AG09309 (cell line): ENCODE measurements around the gene DENND6A.

ENCODE experiments used
- DNase-seq: peaks from one replicate; pipeline ENCODE4 v3.0.0-alpha.2; 2010; ENCODE audit warnings: low read depth
- H3K4me3 ChIP-seq: 2 replicates; pipeline ENCODE4 v1.5.1; 2011; ENCODE audit warnings: mild to moderate bottlenecking, low read depth, low read length, moderate library complexity; ENCODE audit not compliant: control insufficient read depth
- TF ChIP-seq, protein P1 (sequence below): IDR thresholded peaks from 2 replicates; pipeline ENCODE4 v1.5.1; 2011; ENCODE audit warnings: mild to moderate bottlenecking, low read depth, low read length, inconsistent platforms; ENCODE audit not compliant: insufficient read depth, control insufficient read depth; ENCODE audit errors: missing control alignments

The DENND6A gene

DNA sequence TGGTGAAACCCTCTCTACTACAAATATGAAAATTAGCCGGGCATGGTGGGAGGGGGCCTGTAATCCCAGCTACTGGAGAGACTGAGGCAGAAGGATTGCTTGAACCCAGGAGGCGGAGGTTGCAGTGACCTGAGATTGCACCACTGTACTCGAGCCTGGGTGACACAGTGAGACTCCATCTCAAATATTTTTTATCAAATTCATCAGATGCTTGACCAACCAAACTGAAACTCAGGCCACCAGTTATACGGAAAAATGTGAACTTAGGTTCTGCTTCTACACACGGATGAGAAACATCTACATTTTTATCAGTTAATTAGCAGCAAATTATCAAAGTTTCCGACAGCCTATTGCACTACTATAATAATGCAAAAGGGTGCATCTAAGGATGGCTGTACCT is 100.6 kb downstream of the DENND6A start:
- TF ChIP-seq, protein P1, sequence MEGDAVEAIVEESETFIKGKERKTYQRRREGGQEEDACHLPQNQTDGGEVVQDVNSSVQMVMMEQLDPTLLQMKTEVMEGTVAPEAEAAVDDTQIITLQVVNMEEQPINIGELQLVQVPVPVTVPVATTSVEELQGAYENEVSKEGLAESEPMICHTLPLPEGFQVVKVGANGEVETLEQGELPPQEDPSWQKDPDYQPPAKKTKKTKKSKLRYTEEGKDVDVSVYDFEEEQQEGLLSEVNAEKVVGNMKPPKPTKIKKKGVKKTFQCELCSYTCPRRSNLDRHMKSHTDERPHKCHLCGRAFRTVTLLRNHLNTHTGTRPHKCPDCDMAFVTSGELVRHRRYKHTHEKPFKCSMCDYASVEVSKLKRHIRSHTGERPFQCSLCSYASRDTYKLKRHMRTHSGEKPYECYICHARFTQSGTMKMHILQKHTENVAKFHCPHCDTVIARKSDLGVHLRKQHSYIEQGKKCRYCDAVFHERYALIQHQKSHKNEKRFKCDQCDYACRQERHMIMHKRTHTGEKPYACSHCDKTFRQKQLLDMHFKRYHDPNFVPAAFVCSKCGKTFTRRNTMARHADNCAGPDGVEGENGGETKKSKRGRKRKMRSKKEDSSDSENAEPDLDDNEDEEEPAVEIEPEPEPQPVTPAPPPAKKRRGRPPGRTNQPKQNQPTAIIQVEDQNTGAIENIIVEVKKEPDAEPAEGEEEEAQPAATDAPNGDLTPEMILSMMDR = no peak
- no peak for DNase-seq
- peak overlapping the region; percentile 8; the same call in 1 of the 2 replicates for H3K4me3 ChIP-seq

GRCh38 chr3:57587905-57588304 is 105.0 kb downstream of the DENND6A start:
- H3K4me3 ChIP-seq = no peak overlapping the region
- TF ChIP-seq, protein P1 = no peak
- DNase-seq = no peak

DNA sequence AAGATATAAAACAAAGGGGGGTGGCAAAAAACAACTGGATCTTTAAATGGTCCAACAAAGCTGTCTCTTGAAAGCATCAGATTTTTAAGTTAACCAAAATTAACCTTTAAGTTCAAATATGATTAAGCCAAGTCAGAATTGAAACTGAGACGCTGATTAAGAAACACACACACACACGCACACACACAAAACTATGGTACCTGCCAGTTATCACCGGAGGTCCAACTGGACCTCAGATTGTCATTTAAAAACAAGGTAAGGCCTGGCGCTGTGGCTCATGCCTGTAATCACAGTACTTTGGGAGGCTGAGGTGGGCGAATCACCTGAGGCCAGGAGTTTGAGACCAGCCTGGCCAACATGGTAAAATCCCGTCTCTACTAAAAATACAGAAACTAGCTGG is 106.1 kb downstream of the DENND6A start:
- no peak for DNase-seq
- TF ChIP-seq, protein P1 = no peak
- no peak overlapping the region for H3K4me3 ChIP-seq

DNA sequence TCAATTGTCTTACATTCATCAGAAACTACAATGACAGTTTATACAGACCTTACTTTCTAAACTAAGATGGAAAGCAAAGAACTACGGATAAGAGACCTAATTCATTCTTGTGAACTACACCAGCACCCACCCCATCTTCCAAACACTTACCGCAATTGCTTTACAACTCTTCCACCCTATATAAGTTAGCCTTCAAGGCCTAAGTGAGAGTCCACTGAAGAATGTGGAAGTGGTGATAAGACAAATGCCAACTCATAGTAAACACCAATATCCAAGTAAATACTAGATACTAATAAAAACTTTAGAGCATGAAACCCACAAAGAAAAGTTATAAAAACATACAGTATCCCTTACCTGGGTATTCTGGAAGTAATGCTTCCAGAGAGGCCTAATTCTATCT is 109.3 kb downstream of the DENND6A start:
- DNase-seq = no peak
- no peak overlapping the region for H3K4me3 ChIP-seq
- TF ChIP-seq, protein P1 = no peak

GRCh38 chr3:57582474-57583168 is 110.3 kb downstream of the DENND6A start:
- no peak for DNase-seq
- no peak overlapping the region for H3K4me3 ChIP-seq
- TF ChIP-seq, protein P1 = no peak

GRCh38 chr3:57577801-57578200 is 115.1 kb downstream of the DENND6A start:
- no peak for DNase-seq
- TF ChIP-seq, protein P1 = no peak
- no peak overlapping the region for H3K4me3 ChIP-seq
